Measurements from ENCODE around the gene NOXRED1.

Gene NOXRED1

GRCh38 chr14:77406718-77407117 is 16.6 kb downstream of the NOXRED1 start:
- no peak for DNase-seq

- no peak for DNase-seq
These were observed 17.2 kb downstream of the NOXRED1 start for GRCh38 chr14:77406086-77406485.

GRCh38 chr14:77403768-77404167 is 19.6 kb downstream of the NOXRED1 start:
- peak; percentile 12 for DNase-seq

DNA sequence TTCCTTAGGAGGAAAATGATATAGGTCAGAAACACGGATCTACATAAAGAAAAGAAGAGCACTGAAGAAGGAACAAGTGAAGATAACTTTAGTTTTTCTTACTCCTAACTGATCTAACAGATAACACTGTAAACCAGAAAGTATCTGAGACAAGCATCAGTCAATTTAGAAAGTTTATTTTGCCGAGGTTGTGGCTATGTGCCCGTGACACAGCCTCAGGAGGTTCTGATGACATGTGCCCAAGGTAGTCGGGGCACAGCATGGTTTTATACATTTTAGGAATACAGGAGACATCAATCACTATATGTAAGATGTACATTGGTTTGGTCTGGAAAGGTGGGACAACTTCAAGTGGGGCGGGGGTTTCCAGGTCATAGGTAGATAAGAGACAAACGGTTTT is 23.1 kb downstream of the NOXRED1 start:
- no peak for DNase-seq

- no peak for DNase-seq
These were observed 33.1 kb downstream of the NOXRED1 start for GRCh38 chr14:77390188-77390587.

GRCh38 chr14:77378701-77379100 is 44.6 kb downstream of the NOXRED1 start:
- no peak for DNase-seq

DNA sequence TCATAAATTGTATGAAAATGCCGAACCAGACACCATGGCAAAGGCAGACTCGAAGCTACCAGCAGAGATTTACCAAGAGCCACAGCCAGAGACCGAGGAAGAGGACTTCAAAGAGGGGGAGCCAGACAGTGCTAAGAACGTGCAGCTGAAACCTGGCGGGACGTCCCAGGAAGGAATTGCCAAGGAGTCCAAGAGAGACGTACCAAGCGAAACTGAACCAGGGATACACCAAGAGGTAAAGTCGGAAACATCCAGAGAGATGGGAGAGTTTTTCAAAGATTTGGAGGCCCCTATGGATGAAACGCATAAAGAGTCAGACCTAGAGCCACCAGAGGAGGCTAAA is 45.9 kb downstream of the NOXRED1 start:
- no peak for DNase-seq

- peak; percentile 92 for DNase-seq
These were observed 46.4 kb downstream of the NOXRED1 start, which contains the start of the genes SAMD15 and TMED8 for GRCh38 chr14:77376771-77377501. TSS of gene SAMD15 (plus strand) at chr14:77377379. CDS start at chr14:77377419, 40 bp downstream. TSS of gene TMED8 (minus strand) at chr14:77377094. CDS start at chr14:77377053, 41 bp downstream.

- DNase-seq: peak; percentile 68
These were observed 47.2 kb downstream of the NOXRED1 start for GRCh38 chr14:77375973-77376770.

- peak; percentile 21 for DNase-seq
These were observed 48.0 kb downstream of the NOXRED1 start for GRCh38 chr14:77375164-77375950.

- peak; percentile 40 for DNase-seq
These were observed 51.0 kb downstream of the NOXRED1 start for GRCh38 chr14:77372304-77372841.

- DNase-seq: no peak
These were observed 54.0 kb downstream of the NOXRED1 start for GRCh38 chr14:77369285-77369684.

- DNase-seq: no peak
These were observed 59.2 kb downstream of the NOXRED1 start for GRCh38 chr14:77364146-77364545.

DNA sequence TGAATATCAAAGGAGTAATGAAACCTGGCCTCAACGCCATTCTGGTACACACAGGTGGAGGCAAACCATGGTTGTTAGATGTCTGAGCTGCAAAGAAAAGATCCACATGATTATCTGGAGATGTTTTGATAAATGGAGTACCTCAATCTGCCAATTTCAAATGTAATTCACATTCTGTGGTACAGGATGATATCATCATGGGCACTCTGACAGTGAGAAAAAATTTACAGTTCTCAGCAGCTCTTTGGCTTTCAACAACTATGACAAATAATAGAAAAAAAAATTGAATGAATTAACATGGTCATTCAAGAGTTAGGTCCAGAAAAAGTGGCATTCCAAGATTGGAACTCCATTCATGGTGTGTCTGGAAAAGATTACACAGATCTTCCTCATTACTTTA is 63.7 kb downstream of the NOXRED1 start:
- no peak for DNase-seq

DNA sequence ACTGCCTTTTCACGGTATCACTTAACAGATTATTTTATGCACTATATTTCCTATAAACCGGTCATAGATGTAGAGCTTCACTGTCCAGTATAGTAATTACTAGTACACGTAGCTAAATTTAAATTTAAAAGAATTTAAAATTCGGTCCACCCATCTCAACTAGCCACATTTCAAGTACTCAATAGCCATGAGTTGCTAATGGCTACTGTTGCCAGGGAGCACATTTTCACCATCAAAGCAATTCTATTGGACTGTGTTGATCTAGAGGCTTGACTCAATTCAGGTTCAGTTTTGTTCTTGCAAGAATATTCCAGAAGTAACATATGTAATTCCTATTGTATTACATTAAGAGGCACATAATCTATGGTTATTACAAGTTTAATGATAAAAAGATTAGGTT is 66.4 kb downstream of the NOXRED1 start:
- no peak for DNase-seq

DNA sequence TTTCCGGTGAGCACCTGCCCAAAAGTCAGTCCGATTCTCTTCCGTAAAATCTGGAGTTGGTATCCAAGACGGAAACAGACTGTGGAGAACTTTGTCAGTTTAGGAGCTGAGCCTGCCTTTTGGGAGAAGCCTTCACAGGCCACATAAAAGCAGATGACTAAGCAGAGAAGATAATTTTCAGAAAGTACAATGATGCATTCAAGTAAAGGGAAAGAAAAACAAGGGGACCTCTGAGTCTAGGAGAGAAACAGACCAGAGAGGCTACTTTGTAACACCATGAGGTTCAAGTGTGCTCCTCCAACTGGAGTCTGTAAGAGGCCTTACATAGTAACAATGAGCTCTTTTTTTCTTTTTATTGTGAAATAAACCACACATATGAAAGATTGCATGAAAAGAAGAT is 67.5 kb downstream of the NOXRED1 start:
- DNase-seq: no peak

- DNase-seq: no peak
These were observed 69.7 kb downstream of the NOXRED1 start for GRCh38 chr14:77353469-77354141.

GRCh38 chr14:77347751-77348150 is 75.6 kb downstream of the NOXRED1 start:
- DNase-seq: no peak

DNA sequence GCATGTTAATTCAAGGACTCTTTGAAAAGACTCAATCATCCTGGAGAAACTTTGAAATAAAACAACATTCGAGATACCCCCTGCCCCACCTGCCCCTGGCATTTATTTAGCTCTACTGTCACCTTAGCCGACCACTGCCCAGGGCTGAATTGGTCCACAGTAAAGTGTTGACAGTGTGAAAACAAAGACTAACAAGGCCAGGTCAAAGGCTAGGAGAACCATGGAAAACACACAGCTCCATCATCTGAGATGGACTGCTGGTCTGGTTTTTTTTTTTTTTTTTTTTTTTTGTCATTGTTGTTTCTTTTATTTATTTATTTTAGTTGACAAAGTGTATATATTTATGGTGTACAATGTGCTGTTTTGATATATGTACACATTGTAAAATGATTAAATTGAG is 76.8 kb downstream of the NOXRED1 start:
- DNase-seq: no peak

GRCh38 chr14:77344377-77344996 is 78.8 kb downstream of the NOXRED1 start:
- DNase-seq: peak; percentile 58
